Measurements from ENCODE around the gene ZSWIM9. TPM values are rescaled to one million over a fixed set of nuclear protein-coding genes. Genes with fewer than 3 reads are reported as not detected.

The ZSWIM9 gene
- polyA plus RNA-seq, 3 donors from 2014 or later = 0.54 to 1.3 TPM; not detected in 1

DNA sequence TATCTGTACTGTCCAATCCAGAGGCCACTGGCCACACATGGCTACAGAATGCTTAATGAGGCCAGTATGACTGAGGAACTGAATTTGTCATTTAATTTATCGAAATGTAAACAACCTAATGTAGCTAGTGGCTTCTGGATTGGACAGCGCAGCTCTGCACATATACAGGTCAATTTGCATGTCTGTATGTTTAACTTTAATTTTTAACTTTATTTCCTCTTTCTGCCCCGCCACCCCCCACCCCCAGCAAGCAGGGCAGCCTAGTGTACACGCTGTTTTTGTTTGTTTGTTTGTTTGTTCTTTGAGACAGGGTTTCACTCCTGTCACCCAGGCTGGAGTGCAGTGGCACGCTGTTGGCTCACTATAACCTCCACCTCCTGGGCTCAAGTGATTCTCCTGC, 15.5 kb downstream of the ZSWIM9 start:
- Mint-ChIP-seq H3K36me3 (peaks cover 10 to 21% (median 14%) of the 10 kb centered on the region in 3 donors), H3K9me3 (peaks cover 0 to 1% (median 0%) of the 10 kb centered on the region in 6 donors)

GRCh38 chr19:48186541-48186991, 16.1 kb downstream of the ZSWIM9 start:
- Mint-ChIP-seq H3K27ac (no peak overlapping the region), H3K4me3 (no peak overlapping the region), H3K9me3 (peaks cover 0 to 1% (median 0%) of the 10 kb centered on the region in 6 donors), H3K36me3 (peaks cover 6 to 17% (median 9%) of the 10 kb centered on the region in 3 donors), H3K4me1 (peaks cover 0 to 1% of the 10 kb centered on the region in 2 donors), H3K27me3 (ENCODE audit: low read depth in 3 of 3) (peaks cover 0 to 3% (median 1%) of the 10 kb centered on the region in 3 donors)
- DNase-seq = no peak

More for the DNA sequence above, 15.5 kb downstream of the ZSWIM9 start:
- Mint-ChIP-seq H3K27ac (no peak overlapping the region), H3K4me1 (peaks cover 0 to 1% of the 10 kb centered on the region in 2 donors), H3K27me3 (ENCODE audit: low read depth in 3 of 3) (peaks cover 0 to 3% (median 1%) of the 10 kb centered on the region in 3 donors), H3K4me3 (no peak overlapping the region)
- no peak for DNase-seq

GRCh38 chr19:48190288-48190884, 19.9 kb downstream of the ZSWIM9 start:
- H3K9me3 Mint-ChIP-seq = peaks cover 0 to 2% (median 0%) of the 10 kb centered on the region in 6 donors
- H3K27me3 Mint-ChIP-seq (ENCODE audit: low read depth in 3 of 3) = peaks cover 0 to 1% (median 0%) of the 10 kb centered on the region in 3 donors
- no peak overlapping the region for H3K4me3 Mint-ChIP-seq
- H3K4me1 Mint-ChIP-seq = peaks cover 3 to 8% of the 10 kb centered on the region in 2 donors
- DNase-seq = peak in 2 of 3 donors; percentile 19 to 23
- H3K36me3 Mint-ChIP-seq = peaks cover 3 to 12% (median 7%) of the 10 kb centered on the region in 3 donors
- no peak overlapping the region for H3K27ac Mint-ChIP-seq

- peak overlapping the region in 1 of 6 donors; percentile 60 for H3K27ac Mint-ChIP-seq
- H3K9me3 Mint-ChIP-seq = peaks cover 0 to 2% (median 0%) of the 10 kb centered on the region in 6 donors
- peaks cover 3 to 12% (median 7%) of the 10 kb centered on the region in 3 donors for H3K36me3 Mint-ChIP-seq
- H3K4me3 Mint-ChIP-seq = no peak overlapping the region
- peaks cover 0 to 2% (median 1%) of the 10 kb centered on the region in 3 donors for H3K27me3 Mint-ChIP-seq (ENCODE audit: low read depth in 3 of 3)
- peaks cover 3 to 8% of the 10 kb centered on the region in 2 donors for H3K4me1 Mint-ChIP-seq
- DNase-seq = no peak
These were observed 20.4 kb downstream of the ZSWIM9 start for GRCh38 chr19:48190885-48191284.

GRCh38 chr19:48192750-48193149, 22.3 kb downstream of the ZSWIM9 start:
- H3K9me3 Mint-ChIP-seq = peaks cover 0 to 2% (median 0%) of the 10 kb centered on the region in 6 donors
- H3K27ac Mint-ChIP-seq = no peak overlapping the region
- peaks cover 0 to 2% (median 1%) of the 10 kb centered on the region in 3 donors for H3K27me3 Mint-ChIP-seq (ENCODE audit: low read depth in 3 of 3)
- H3K36me3 Mint-ChIP-seq = peaks cover 3 to 10% (median 5%) of the 10 kb centered on the region in 3 donors
- H3K4me1 Mint-ChIP-seq = peaks cover 3 to 8% of the 10 kb centered on the region in 2 donors
- DNase-seq = no peak
- no peak overlapping the region for H3K4me3 Mint-ChIP-seq

DNA sequence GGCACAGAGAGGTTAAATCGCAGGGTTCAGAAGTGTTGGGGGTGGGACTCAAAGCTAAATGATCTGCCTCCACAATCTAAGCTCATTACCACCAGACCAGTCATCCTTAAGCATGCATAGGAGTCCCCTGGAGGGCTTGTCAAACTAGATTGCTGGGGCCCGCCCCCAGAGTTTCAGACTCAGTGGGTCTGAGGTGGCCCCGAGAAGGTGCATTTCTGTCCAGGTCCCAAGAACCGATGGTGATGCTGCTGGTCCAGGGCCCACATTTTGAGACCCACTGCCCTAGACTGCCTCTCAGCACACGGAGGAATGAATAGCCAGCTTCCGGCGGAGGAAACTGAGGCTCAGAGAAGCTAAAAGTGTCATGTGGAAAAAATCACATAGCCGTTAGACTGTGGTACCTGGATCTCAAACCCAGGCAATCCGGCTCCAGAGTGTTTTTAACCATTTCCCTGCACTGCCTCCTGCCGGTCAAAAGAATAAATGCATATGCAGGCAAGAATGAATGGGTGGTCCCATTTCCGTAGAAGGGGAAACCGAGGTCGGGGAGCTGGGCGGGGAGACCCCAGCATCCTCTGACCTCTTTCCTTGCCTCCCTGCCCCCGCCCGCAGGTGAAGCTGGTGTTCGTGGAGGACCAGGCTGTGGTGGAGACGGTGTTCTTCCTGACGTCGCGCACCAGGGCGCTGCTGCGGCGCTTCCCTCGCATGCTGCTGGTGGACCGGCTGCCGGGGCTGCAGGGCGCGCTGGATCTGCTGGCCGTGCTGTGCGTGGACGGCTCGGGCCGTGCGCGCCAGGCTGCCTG, 23.8 kb downstream of the ZSWIM9 start:
- Mint-ChIP-seq H3K4me3 (no peak overlapping the region), H3K36me3 (peaks cover 0 to 6% (median 4%) of the 10 kb centered on the region in 3 donors), H3K9me3 (peaks cover 0 to 2% (median 0%) of the 10 kb centered on the region in 6 donors), H3K27me3 (ENCODE audit: low read depth in 3 of 3) (peaks cover 0 to 3% (median 1%) of the 10 kb centered on the region in 3 donors), H3K4me1 (peaks cover 3 to 8% of the 10 kb centered on the region in 2 donors), H3K27ac (no peak overlapping the region)
- DNase-seq = no peak

DNA sequence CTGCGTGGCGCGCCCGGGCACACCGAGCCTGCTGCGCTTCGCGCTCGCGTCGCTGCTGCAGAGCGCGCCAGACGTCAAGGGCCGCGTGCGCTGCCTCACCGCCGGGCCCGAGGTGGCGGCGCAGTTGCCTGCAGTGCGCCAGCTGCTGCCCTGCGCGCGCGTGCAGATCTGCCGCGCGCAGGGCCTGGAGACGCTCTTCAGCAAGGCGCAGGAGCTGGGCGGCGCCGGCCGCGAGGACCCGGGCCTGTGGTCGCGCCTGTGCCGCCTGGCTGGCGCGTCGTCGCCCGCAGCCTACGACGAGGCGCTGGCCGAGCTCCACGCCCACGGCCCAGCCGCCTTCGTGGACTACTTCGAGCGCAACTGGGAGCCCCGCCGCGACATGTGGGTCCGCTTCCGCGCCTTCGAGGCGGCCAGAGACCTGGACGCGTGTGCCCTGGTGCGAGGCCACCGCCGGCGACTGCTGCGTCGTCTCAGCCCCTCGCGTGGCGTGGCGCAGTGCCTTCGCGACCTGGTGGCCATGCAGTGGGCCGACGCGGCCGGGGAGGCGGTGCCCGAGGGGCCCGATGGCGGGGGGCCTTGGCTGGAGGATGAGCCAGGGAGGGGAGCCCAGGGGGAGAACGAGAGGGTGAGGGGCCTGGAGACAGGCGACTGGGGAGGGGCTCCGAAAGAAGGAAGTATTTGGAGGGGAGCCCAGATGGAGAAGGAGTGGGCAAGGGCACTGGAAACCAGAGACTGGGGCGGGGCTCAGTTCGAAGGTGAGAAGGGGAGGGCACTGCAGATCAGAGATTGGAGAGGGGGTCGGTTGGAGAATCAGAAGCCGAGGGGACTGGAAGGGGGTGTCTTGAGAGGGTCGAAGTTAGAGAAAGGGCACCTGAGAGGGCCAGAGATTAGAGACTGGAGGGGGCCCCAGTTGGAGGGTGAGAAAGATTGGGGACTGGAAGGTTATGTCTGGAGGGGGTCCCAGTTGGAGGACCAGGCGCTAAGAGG, 24.7 kb downstream of the ZSWIM9 start:
- peaks cover 0 to 6% (median 4%) of the 10 kb centered on the region in 3 donors for H3K36me3 Mint-ChIP-seq
- peaks cover 0 to 2% (median 0%) of the 10 kb centered on the region in 6 donors for H3K9me3 Mint-ChIP-seq
- H3K27me3 Mint-ChIP-seq (ENCODE audit: low read depth in 3 of 3) = peaks cover 2 to 3% (median 2%) of the 10 kb centered on the region in 3 donors
- no peak overlapping the region for H3K27ac Mint-ChIP-seq
- no peak for DNase-seq
- H3K4me3 Mint-ChIP-seq = no peak overlapping the region
- peaks cover 3 to 8% of the 10 kb centered on the region in 2 donors for H3K4me1 Mint-ChIP-seq

- Mint-ChIP-seq H3K9me3 (peaks cover 0 to 2% (median 0%) of the 10 kb centered on the region in 6 donors), H3K27me3 (ENCODE audit: low read depth in 3 of 3) (peaks cover 1 to 3% (median 2%) of the 10 kb centered on the region in 3 donors), H3K4me3 (no peak overlapping the region), H3K4me1 (peaks cover 1 to 8% of the 10 kb centered on the region in 2 donors), H3K36me3 (peaks cover 0 to 4% (median 3%) of the 10 kb centered on the region in 3 donors), H3K27ac (no peak overlapping the region)
- no peak for DNase-seq
These were observed 25.9 kb downstream of the ZSWIM9 start for GRCh38 chr19:48196321-48196763.

GRCh38 chr19:48196933-48197665, 26.6 kb downstream of the ZSWIM9 start:
- peak overlapping the region in 1 of 6 donors; percentile 51 for H3K27ac Mint-ChIP-seq
- peaks cover 1 to 3% (median 2%) of the 10 kb centered on the region in 3 donors for H3K27me3 Mint-ChIP-seq (ENCODE audit: low read depth in 3 of 3)
- peaks cover 1 to 13% of the 10 kb centered on the region in 2 donors for H3K4me1 Mint-ChIP-seq
- no peak overlapping the region for H3K4me3 Mint-ChIP-seq
- no peak for DNase-seq
- peaks cover 0 to 2% (median 0%) of the 10 kb centered on the region in 6 donors for H3K9me3 Mint-ChIP-seq
- peaks cover 0 to 4% (median 3%) of the 10 kb centered on the region in 3 donors for H3K36me3 Mint-ChIP-seq

DNA sequence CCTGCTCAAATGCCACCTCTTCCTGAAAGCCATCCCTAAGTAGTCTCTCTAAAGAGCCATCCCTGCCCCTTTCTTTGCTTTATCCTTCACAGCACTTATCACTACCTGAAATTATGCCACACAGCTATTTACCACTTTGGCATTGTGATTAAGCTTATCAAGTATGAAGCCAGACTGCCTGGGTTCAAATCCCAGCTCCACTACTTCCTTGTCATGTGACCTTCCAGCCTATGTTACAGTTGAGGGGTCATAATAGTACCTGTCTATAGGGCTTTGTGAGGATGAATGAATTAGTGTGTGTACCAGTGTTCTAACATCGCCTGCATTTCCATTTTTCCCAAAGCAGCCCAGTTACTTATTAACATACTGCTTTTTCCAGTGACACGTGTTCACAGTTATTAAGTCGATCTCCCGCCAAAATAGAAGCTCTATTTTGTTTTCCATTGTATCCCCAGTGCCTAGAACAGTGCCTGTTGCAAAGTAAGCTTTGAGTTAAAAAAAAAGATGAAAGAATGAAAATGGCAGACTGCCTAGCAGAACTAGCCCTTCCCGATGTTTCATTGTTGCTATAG, 32.8 kb downstream of the ZSWIM9 start:
- H3K27me3 Mint-ChIP-seq (ENCODE audit: low read depth in 3 of 3) = peaks cover 1 to 4% (median 2%) of the 10 kb centered on the region in 3 donors
- no peak overlapping the region for H3K4me3 Mint-ChIP-seq
- no peak for DNase-seq
- H3K36me3 Mint-ChIP-seq = peaks cover 0 to 3% (median 0%) of the 10 kb centered on the region in 3 donors
- no peak overlapping the region for H3K27ac Mint-ChIP-seq
- peaks cover 6 to 7% of the 10 kb centered on the region in 2 donors for H3K4me1 Mint-ChIP-seq
- H3K9me3 Mint-ChIP-seq = no peaks in the 10 kb centered on the region

GRCh38 chr19:48203794-48204628, 33.5 kb downstream of the ZSWIM9 start:
- Mint-ChIP-seq H3K36me3 (no peaks in the 10 kb centered on the region), H3K9me3 (no peaks in the 10 kb centered on the region), H3K27ac (no peak overlapping the region), H3K4me1 (peaks cover 6 to 7% of the 10 kb centered on the region in 2 donors), H3K27me3 (ENCODE audit: low read depth in 3 of 3) (peaks cover 1 to 2% (median 2%) of the 10 kb centered on the region in 3 donors), H3K4me3 (no peak overlapping the region)
- DNase-seq = peak; percentile 84 to 87 (median 86)
